Activated T-cell treated with anti-CD3 and anti-CD28 coated beads for 4 hours (primary cell): Measurements from ENCODE around the gene CYP2C19.
"Not testable (repeated sequence)": the region's sequence is repeated elsewhere in the genome, so short reads cannot be mapped to it uniquely, and the experiment has no call there.

Source experiments
- DNase-seq: peaks from one replicate; pipeline ENCODE4 v3.0.0-alpha.2; 2020

Gene CYP2C19

GRCh38 chr10:94762393-94762792, at the start of gene CYP2C19:
CYP2C19 (plus strand) TSS chr10:94762681; CDS start chr10:94762706, 25 bp downstream.
- DNase-seq = no peak

DNA sequence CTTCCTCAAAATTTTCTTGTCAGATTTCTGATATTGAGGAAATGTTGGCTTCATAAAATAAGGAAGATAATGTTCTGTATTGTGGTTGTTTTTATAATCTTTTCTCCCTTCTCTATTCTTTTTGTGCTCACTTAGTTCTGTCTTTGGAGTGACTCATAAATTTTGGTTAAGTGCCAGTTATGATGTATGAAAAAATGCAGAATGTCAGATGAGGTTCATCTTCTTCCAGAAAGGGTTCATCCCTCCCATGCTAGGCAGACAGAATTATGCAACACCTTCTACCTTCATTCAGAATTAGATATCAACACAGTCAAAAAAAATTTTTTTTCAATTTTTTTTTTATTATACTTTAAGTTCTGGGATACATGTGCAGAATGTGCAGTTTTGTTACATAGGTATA, 36.6 kb upstream of the CYP2C19 start:
- DNase-seq = no peak

- DNase-seq = no peak
Observed at GRCh38 chr10:94735197-94735596, 27.3 kb upstream of the CYP2C19 start.

DNA sequence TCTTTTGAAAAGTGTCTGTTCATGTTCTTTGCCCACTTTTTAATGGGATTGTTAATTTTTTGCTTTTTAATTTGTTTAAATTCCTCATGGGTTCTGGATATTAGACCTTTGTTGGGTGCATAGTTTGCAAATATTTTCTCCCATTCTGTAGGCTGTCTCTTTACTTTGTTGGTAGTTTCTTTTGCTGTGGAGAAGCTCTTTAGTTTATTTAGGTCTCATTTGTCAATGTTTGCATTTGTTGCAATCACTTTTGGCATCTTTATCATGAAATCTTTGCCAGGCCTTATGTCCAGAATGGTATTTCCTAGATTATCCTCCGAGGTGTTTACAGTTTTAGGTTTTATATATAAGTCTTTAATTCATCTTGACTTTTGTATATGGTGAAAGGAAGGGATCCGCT, 23.9 kb upstream of the CYP2C19 start:
- DNase-seq = no peak

DNA sequence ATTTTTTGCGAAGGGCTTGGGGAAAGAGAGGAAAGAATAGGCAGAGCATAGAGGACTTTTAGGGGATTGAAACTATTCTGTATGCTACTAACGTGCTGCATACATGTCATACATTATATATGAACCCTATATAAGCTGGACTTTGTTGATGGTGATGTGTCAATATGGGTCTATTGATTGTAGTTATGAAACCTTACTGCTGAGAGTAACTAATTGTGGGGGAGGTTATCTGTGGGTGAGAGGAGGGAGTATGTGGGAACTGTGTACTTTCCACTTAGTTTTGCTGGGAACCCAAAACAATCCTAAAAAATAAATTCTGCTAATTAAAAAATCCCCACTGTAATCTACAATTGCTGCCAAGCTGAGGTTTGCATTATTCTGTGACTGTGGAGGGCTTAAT, 15.3 kb upstream of the CYP2C19 start:
- DNase-seq = no peak

- no peak for DNase-seq
Observed at GRCh38 chr10:94747838-94748237, 14.6 kb upstream of the CYP2C19 start.

DNA sequence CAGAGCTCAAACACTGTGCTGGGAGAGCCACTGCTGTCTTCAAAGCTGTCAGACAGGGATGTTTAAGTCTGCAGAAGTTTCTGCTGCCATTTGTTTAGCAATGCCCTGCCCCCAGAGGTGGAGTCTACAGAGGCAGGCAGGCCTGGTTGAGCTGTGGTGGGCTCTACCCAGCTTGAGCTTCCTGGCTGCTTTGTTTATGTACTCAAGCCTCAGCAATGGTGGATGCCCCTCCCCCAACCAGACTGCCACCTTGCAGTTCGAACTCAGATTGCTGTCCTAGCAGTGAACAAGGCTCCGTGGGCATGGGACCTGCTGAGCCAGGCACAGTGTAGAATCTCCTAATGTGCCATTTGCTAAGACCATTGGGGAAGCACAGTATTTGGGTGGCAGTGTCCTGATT, 4.6 kb upstream of the CYP2C19 start:
- no peak for DNase-seq

DNA sequence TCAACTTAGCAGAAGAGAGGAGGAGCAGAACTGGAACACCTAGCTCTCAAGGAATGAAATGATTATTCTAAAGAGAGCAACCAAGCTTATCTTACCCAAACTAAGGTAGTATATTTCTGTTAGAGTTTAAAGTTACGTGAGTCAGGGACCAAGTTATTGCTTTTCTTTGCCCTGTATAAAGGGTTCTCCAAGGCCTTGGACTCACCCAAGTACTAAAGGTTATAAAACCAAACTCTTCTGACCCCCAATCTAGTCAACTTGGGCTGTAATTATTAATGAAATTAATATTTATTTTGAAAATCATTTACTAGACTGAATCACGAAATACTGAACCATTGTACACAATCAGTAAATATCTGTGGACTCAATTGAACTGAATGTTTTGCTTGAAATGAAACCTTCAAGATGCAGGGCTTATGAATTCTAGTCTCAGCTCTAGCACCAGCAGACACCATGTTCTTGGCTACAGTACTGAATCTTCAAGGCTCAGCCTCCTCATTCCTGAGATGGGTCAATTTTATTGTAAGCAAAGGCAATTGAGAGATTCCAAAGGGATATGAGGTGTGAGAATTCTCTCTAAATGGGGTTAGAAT, 1.8 kb upstream of the CYP2C19 start:
- DNase-seq = no peak

DNA sequence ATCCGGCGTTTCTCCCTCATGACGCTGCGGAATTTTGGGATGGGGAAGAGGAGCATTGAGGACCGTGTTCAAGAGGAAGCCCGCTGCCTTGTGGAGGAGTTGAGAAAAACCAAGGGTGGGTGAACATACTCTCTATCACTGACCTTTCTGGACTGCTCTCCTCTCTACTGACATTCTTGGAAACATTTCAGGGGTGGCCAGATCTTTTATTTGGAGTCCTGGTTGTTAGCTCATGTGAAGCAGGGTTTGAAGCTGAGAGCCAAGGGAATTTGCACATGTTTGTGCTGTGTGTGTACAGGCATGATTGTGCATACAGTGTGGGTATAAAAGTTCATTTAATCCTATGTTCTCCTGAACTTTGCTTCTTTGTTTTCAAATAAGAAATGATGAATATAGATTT, 12.9 kb downstream of the CYP2C19 start:
- DNase-seq = not testable (repeated sequence)

GRCh38 chr10:94777886-94778458, 15.5 kb downstream of the CYP2C19 start:
- DNase-seq = no peak

DNA sequence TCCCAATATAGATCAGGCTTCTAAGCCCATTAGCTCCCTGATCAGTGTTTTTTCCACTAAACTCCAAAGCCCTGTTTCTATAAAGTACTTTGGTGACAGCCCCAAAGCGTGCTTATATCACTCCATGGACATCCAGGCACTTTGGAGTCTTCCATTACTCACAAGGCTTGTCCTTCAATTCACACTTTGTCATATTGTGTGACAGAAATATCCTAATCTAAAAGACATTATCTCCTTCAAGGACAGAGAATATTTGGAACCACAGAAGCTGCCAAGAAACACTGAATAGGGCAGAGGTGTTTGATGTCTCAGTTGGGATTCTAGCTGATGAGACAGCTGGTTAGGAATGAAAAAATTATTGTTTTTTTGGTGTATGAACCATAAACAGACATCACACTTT, 18.4 kb downstream of the CYP2C19 start:
- no peak for DNase-seq

DNA sequence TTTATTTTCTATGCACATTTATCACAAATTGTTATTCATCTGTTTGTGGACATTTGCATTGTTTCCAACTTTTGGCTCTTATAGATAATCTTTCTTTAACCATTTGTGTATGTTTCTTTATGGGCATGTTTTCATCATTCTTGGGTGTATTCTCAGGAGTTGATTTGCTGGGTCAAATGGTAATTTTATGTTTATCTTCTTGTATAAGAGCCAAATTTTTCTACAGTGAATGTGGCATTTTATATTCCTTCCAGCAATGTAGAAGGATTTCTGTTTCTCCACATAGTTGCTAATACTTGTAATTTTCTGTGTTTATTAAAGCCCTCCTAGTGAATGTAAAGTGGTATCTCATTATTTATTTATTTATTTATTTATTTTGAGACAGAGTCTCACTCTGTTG, 21.8 kb downstream of the CYP2C19 start:
- DNase-seq = no peak

DNA sequence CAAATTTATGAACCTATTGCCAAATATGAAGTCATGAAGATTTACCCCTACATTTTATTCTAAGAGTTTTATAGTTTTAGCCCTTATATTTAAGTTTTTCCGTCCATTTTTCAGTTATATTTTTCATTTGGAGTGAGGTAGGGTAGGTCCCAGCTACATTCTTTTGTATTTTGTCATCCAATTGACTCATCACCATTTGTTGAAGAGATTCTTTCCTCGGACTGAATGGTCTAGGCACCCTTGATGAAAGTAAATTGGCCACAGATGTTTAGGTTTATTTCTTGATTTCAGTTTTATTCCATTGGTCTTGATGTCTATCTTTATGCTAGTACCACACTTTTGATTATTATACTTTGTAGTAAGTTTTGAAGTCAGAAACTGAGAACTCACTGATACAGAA, 22.7 kb downstream of the CYP2C19 start:
- no peak for DNase-seq

GRCh38 chr10:94800551-94800950, 38.1 kb downstream of the CYP2C19 start:
- DNase-seq = not testable (repeated sequence)

DNA sequence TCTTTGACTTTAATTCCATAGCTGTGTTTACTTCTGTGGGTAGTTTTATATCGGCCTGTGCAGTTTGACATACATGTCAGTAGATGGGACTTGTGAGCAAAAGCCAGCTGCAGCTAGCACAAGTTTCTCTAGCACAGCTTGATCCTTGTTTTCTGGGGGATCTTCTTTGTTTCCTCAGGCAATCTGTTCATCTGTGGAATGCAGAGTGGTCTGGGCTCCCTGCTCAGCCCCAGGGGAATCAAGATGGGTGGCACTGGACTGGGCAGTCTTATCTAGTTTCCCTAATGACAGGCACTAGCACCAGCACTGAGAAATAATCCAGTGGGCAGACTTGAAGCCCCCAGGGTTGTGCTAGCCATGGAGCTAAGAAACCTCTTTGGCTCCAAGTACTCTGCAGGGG, 40.8 kb downstream of the CYP2C19 start:
- no peak for DNase-seq

DNA sequence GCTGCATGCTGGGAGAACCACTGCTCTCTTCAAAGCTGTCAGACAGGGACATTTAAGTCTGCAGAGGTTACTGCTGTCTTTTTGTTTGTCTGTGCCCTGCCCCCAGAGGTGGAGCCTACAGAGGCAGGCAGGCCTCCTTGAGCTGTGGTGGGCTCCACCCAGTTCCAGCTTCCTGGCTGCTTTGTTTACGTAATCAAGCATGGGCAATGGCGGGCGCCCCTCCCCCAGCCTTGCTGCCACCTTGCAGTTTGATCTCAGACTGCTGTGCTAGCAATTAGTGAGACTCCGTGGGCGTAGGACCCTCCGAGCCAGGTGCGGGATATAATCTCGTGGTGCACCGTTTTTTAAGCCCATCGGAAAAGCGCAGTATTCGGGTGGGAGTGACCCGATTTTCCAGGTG, 67.5 kb downstream of the CYP2C19 start:
- DNase-seq = not testable (repeated sequence)

DNA sequence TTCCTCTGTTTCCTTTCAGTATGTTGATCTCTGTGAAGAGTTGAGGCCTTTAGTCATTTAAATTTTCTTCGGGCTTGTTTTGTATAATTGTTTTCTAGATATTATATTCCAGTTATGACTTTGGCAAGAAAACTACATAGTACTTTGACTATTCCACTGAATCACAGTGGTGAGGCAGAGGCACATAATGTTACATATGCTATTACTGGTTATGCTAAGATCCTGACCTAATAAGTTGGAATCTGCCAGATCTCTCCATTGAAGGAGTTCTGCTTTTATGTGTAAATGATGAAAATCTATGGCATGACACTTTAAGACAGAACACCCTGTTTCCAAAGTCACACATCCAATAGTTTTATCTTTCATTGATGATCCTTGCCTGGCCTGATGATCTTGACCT, 83.7 kb downstream of the CYP2C19 start:
- DNase-seq = no peak

- no peak for DNase-seq
Observed at GRCh38 chr10:94850766-94851165, 88.3 kb downstream of the CYP2C19 start.

GRCh38 chr10:94851263-94851662, 88.8 kb downstream of the CYP2C19 start:
- DNase-seq = no peak

- no peak for DNase-seq
Observed at GRCh38 chr10:94852438-94852837, 90.0 kb downstream of the CYP2C19 start.

GRCh38 chr10:94853065-94853464, 90.6 kb downstream of the CYP2C19 start:
- DNase-seq = no peak

- DNase-seq = no peak
Observed at GRCh38 chr10:94858005-94858404, 95.5 kb downstream of the CYP2C19 start.

- DNase-seq = no peak
Observed at GRCh38 chr10:94859086-94859485, 96.6 kb downstream of the CYP2C19 start.

DNA sequence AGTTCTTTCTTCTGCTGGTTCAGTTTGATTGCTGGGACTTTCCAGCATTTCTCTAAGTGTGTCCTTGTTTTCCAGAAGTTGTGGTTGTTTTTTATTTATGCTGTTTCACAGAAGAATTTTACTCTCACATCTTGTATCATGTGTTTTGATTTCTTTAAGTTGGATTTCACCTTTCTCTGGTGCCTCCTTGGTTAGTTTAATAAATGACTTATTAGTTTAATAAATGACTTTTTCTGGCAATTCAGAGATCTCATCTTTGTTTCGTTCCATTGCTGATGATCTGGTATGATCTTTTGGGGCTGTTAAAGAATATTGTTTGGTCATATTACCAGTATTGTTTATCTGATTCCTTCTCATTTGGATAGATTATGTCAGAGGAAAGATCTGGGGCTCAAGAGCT, 116.2 kb downstream of the CYP2C19 start:
- DNase-seq = no peak

DNA sequence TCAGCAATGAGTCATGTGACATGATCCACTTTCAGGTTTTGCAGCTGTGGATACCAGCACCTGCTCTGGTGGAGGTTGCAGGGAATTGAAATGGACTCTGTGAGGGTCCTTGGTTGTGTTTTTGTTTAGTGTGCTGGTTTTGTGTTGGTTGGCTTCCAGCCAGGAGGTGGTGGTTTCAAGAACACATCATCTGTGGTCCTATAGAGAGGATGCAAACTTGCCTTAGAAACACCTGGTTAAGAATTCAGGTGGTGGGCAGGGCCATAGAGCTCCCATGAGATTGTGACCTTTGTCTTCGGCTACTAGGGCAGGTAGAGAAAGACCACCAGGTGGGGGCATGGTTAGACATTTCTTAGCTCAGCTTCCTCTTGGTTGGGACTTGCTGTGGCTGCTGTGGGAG, 116.7 kb downstream of the CYP2C19 start:
- no peak for DNase-seq
